ENCODE data around the gene TRIM28.
A peak's percentile ranks its signal among the peaks of the same experiment; 100 is the strongest.

GRCh38 chr19:58543826-58544590 is at the start of gene TRIM28:
- TF ChIP-seq, protein P1, sequence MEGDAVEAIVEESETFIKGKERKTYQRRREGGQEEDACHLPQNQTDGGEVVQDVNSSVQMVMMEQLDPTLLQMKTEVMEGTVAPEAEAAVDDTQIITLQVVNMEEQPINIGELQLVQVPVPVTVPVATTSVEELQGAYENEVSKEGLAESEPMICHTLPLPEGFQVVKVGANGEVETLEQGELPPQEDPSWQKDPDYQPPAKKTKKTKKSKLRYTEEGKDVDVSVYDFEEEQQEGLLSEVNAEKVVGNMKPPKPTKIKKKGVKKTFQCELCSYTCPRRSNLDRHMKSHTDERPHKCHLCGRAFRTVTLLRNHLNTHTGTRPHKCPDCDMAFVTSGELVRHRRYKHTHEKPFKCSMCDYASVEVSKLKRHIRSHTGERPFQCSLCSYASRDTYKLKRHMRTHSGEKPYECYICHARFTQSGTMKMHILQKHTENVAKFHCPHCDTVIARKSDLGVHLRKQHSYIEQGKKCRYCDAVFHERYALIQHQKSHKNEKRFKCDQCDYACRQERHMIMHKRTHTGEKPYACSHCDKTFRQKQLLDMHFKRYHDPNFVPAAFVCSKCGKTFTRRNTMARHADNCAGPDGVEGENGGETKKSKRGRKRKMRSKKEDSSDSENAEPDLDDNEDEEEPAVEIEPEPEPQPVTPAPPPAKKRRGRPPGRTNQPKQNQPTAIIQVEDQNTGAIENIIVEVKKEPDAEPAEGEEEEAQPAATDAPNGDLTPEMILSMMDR (IDR thresholded peaks at IDR 0.05) = peak in 2 of 6 experiments; percentile 7 to 17
- TF ChIP-seq POLR2A (IDR thresholded peaks at IDR 0.05) = peak; percentile 91 to 98

Data from adrenal gland (tissue), 5 donors.